Fibroblast of lung (primary cell): ENCODE data around the gene PPFIBP1. TPM values are rescaled to one million over a fixed set of nuclear protein-coding genes. Genes with fewer than 3 reads are reported as not detected.

Experiments used
- DNase-seq, 2 donors: peaks; one replicate each; pipeline versions ENCODE4 v3.0.0 to v3.0.0-alpha.2; 2010; ENCODE audit warnings: low read depth in 2 of 2
- H2AFZ ChIP-seq: 2 replicates; pipeline ENCODE4 v1.5.1; 2012; ENCODE audit warnings: low read length, control low read depth, inconsistent platforms
- H3K27ac ChIP-seq: 2 replicates; pipeline ENCODE4 v1.5.1; 2011; ENCODE audit warnings: low read length, control low read depth; ENCODE audit not compliant: insufficient read depth
- H3K27me3 ChIP-seq: 2 replicates; pipeline ENCODE4 v1.5.1; 2011; ENCODE audit warnings: mild to moderate bottlenecking, low read length; ENCODE audit not compliant: control insufficient read depth, insufficient read depth
- H3K36me3 ChIP-seq: 2 replicates; pipeline ENCODE4 v1.5.1; 2011; ENCODE audit warnings: low read length; ENCODE audit not compliant: control insufficient read depth, insufficient read depth
- H3K4me1 ChIP-seq: 2 replicates; pipeline ENCODE4 v1.5.1; 2011; ENCODE audit warnings: low read length; ENCODE audit not compliant: control insufficient read depth, insufficient read depth; ENCODE audit errors: extremely low read depth
- H3K4me2 ChIP-seq: 2 replicates; pipeline ENCODE4 v1.5.1; 2011; ENCODE audit warnings: low read length, control low read depth; ENCODE audit not compliant: insufficient read depth; ENCODE audit errors: extremely low read depth
- H3K4me3 ChIP-seq, 4 experiments: fragments of 200-600 bp in 1 of 4; sonication (generic) in 1 of 4; replicated peaks in 1 of 4; 2 replicates each; pipeline ENCODE4 v1.5.1; 2011 to 2016; ENCODE audit warnings: low read length in 4 of 4, low read depth in 3 of 4, mild to moderate bottlenecking in 3 of 4, control low read depth in 2 of 4, inconsistent platforms in 1 of 4, mixed read lengths in 1 of 4; ENCODE audit not compliant: insufficient read depth in 1 of 4; ENCODE audit errors: control extremely low read depth in 1 of 4
- H3K79me2 ChIP-seq: 2 replicates; pipeline ENCODE4 v1.5.1; 2012; ENCODE audit warnings: mild to moderate bottlenecking, low read length, inconsistent platforms; ENCODE audit not compliant: control insufficient read depth, insufficient read depth
- H3K9ac ChIP-seq: 2 replicates; pipeline ENCODE4 v1.5.1; 2011; ENCODE audit warnings: mild to moderate bottlenecking, low read length, control low read depth; ENCODE audit not compliant: insufficient read depth
- H3K9me3 ChIP-seq: 2 replicates; pipeline ENCODE4 v1.5.1; 2012; ENCODE audit warnings: low read depth, low read length; ENCODE audit not compliant: control insufficient read depth, insufficient read depth
- H4K20me1 ChIP-seq: 2 replicates; pipeline ENCODE4 v1.5.1; 2011; ENCODE audit warnings: low read length; ENCODE audit not compliant: control insufficient read depth, insufficient read depth; ENCODE audit errors: extremely low read depth
- CTCF ChIP-seq, 2 donors: IDR thresholded peaks in 1 of 2; conservative IDR thresholded peaks in 1 of 2; 1 replicate in 1 of 2; 2 replicates in 1 of 2; pipeline ENCODE4 v1.5.1; 2011 to 2012; ENCODE audit warnings: low read length in 2 of 2, control low read depth in 1 of 2, inconsistent platforms in 1 of 2, low read depth in 1 of 2, mild to moderate bottlenecking in 1 of 2
- EZH2 ChIP-seq: IDR thresholded peaks from 2 replicates; pipeline ENCODE4 v1.5.1; 2012; ENCODE audit warnings: low read length, control low read depth, mild to moderate bottlenecking; ENCODE audit errors: missing control alignments
- polyA plus RNA-seq, 2 donors: library from polyadenylated mRNA; depleted of rRNA in 1 of 2; stranded (reverse) in 1 of 2; unstranded in 1 of 2; fragments of >200 nt; gene quantifications; 2 replicates each; pipeline ENCODE4 v1.2.1, GENCODE V29; 2011 to 2012; ENCODE audit warnings: missing spikeins in 1 of 2
- total RNA-seq: library from RNA; depleted of rRNA; stranded (reverse); fragments of >200 nt; gene quantifications from 2 replicates; pipeline ENCODE4 v1.2.1, GENCODE V29; 2014

Gene PPFIBP1
- total and polyA plus RNA-seq, 2 donors (not counting 1 experiment from before 2014, with no cell fraction given): 65.1 to 93.0 TPM

GRCh38 chr12:27521066-27521465 lies 2.9 kb upstream of the PPFIBP1 start:
- Histone ChIP-seq H3K4me2 (peak overlapping the region; percentile 58), H3K4me1 (peaks cover 6% of the 10 kb centered on the region), H3K9ac (no peak overlapping the region), H3K36me3 (no peaks in the 10 kb centered on the region), H2AFZ (peak overlapping the region; percentile 82), H3K79me2 (peaks cover 18% of the 10 kb centered on the region), H3K9me3 (no peaks in the 10 kb centered on the region), H3K27me3 (no peaks in the 10 kb centered on the region), H3K27ac (no peak overlapping the region), H4K20me1 (no peaks in the 10 kb centered on the region), H3K4me3 (no peak overlapping the region)
- TF ChIP-seq EZH2 (no peak), CTCF (conservative IDR thresholded peaks at IDR 0.05 in 1 of 2, IDR thresholded peaks at IDR 0.05 in 1 of 2; ENCODE audit: low read depth in 1 of 2, low read length in 2 of 2) (no peak)
- DNase-seq: peak; percentile 63 to 78

- DNase-seq: no peak
- no peak overlapping the region for H2AFZ ChIP-seq
- TF ChIP-seq CTCF (conservative IDR thresholded peaks at IDR 0.05 in 1 of 2, IDR thresholded peaks at IDR 0.05 in 1 of 2; ENCODE audit: low read depth in 1 of 2, low read length in 2 of 2): no peak
- TF ChIP-seq EZH2: no peak
- H3K9ac ChIP-seq: no peak overlapping the region
- H3K79me2 ChIP-seq: peaks cover 26% of the 10 kb centered on the region
- no peaks in the 10 kb centered on the region for H4K20me1 ChIP-seq
- H3K9me3 ChIP-seq: no peaks in the 10 kb centered on the region
- no peaks in the 10 kb centered on the region for H3K27me3 ChIP-seq
- no peaks in the 10 kb centered on the region for H3K36me3 ChIP-seq
- no peak overlapping the region for H3K4me3 ChIP-seq
- H3K4me1 ChIP-seq: peaks cover 6% of the 10 kb centered on the region
- no peak overlapping the region for H3K4me2 ChIP-seq
- H3K27ac ChIP-seq: no peak overlapping the region
These were observed 2.0 kb upstream of the PPFIBP1 start for GRCh38 chr12:27521981-27522380.

GRCh38 chr12:27523305-27523641 lies 733 bp upstream of the PPFIBP1 start:
- Histone ChIP-seq H3K4me1 (peaks cover 6% of the 10 kb centered on the region), H3K4me2 (peak overlapping the region; percentile 70), H3K27me3 (no peaks in the 10 kb centered on the region), H4K20me1 (no peaks in the 10 kb centered on the region), H3K36me3 (no peaks in the 10 kb centered on the region), H3K27ac (peak overlapping the region; percentile 89), H3K9ac (peak overlapping the region; percentile 79), H3K79me2 (peaks cover 39% of the 10 kb centered on the region), H2AFZ (peak overlapping the region; percentile 44), H3K9me3 (no peaks in the 10 kb centered on the region), H3K4me3 (peak overlapping the region; percentile 58 to 93 (median 84))
- no peak for TF ChIP-seq CTCF (conservative IDR thresholded peaks at IDR 0.05 in 1 of 2, IDR thresholded peaks at IDR 0.05 in 1 of 2; ENCODE audit: low read depth in 1 of 2, low read length in 2 of 2)
- no peak for TF ChIP-seq EZH2
- no peak for DNase-seq
